HCT116 (cell line): Measurements from ENCODE around the gene LEPR. TPM values are rescaled to one million over a fixed set of nuclear protein-coding genes. Genes with fewer than 3 reads are reported as not detected.
A peak's percentile ranks its signal among the peaks of the same experiment; 100 is the strongest.

ENCODE experiments used
- ATAC-seq: fragments of 200-7000 bp; cut with Tn5 transposase; 2 replicates; pipeline ENCODE4 v1.9.1; 2020; ENCODE audit warnings: mild to moderate bottlenecking, moderate library complexity
- BruUV-seq: library from RNA; stranded (reverse); fragments of 400-500 nt; replicated peaks from 2 replicates; lab custom pipeline; 2021; lab: Mats Ljungman, UMichigan
- CTCF ChIA-PET: fragments of 300-600 bp; sonication (Branson Sonifier 250); formaldehyde crosslinking; loops from one replicate; lab custom pipeline; 2021; ENCODE audit warnings: antibody characterized with exemption; lab: Charles Lee
- POLR2A ChIA-PET: fragments of 300-600, 350-600 bp; sonication (Branson Sonifier 250); formaldehyde crosslinking; loops from one replicate; lab custom pipeline; 2021; ENCODE audit warnings: antibody characterized with exemption; lab: Charles Lee
- RAD21 ChIA-PET, 2 experiments: fragments of 300-600 bp; sonication (Branson Sonifier 250); formaldehyde crosslinking; loops; one replicate each; lab custom pipeline; 2023; ENCODE audit warnings: low total read pairs in 2 of 2; ENCODE audit not compliant: uncharacterized antibody in 2 of 2, unreplicated experiment in 2 of 2, low non-redundant PET in 1 of 2; lab: Charles Lee
- DNase-seq: peaks from one replicate; pipeline ENCODE4 v3.0.0-alpha.2; 2010; ENCODE audit warnings: low read depth, low spot score
- H2AFZ ChIP-seq: fragments of 200-600 bp; shearing (Covaris generic), sonication (generic); 2 replicates; pipeline ENCODE4 v1.6.1; 2017; ENCODE audit warnings: low read depth, mixed run types, mixed read lengths, antibody characterized with exemption, low read length; ENCODE audit not compliant: poor library complexity, severe bottlenecking
- H3K27ac ChIP-seq: 2 replicates; pipeline ENCODE4 v1.5.1; 2012; ENCODE audit warnings: low read depth, low read length
- H3K27me3 ChIP-seq: fragments of 200-600 bp; sonication (generic); 2 replicates; pipeline ENCODE4 v1.6.1; 2016; ENCODE audit warnings: mixed run types, low read length, mixed read lengths; ENCODE audit not compliant: insufficient read depth
- H3K36me3 ChIP-seq, 2 experiments: fragments of 200-500 bp in 1 of 2; fragments of 200-600 bp in 1 of 2; sonication (Bioruptor generic) in 1 of 2; sonication (generic) in 1 of 2; 2 replicates each; pipeline versions ENCODE4 v1.5.1 to v1.6.1; 2014 to 2016; ENCODE audit warnings: low read length in 2 of 2, inconsistent platforms in 1 of 2, mixed read lengths in 1 of 2, mixed run types in 1 of 2; ENCODE audit not compliant: insufficient read depth in 2 of 2, control insufficient read depth in 1 of 2
- H3K4me1 ChIP-seq, 2 experiments: fragments of 200-600 bp in 1 of 2; sonication (generic) in 1 of 2; 2 replicates each; pipeline versions ENCODE4 v1.5.1 to v1.6.1; 2012 to 2017; ENCODE audit warnings: low read length in 2 of 2, inconsistent platforms in 1 of 2, mild to moderate bottlenecking in 1 of 2, mixed read lengths in 1 of 2, mixed run types in 1 of 2, moderate library complexity in 1 of 2; ENCODE audit not compliant: insufficient read depth in 2 of 2, control insufficient read depth in 1 of 2
- H3K4me2 ChIP-seq: fragments of 200-600 bp; sonication (generic); 2 replicates; pipeline ENCODE4 v1.6.1; 2017; ENCODE audit warnings: mixed run types, low read length, mixed read lengths
- H3K4me3 ChIP-seq, 2 experiments: fragments of 200-600 bp in 1 of 2; sonication (generic) in 1 of 2; replicated peaks in 1 of 2; 2 replicates each; pipeline ENCODE4 v1.5.1; 2011 to 2016; ENCODE audit warnings: low read length in 2 of 2, control low read depth in 1 of 2, low read depth in 1 of 2, mild to moderate bottlenecking in 1 of 2, mixed read lengths in 1 of 2, mixed run types in 1 of 2
- H3K79me2 ChIP-seq: fragments of 200-600 bp; sonication (generic); 2 replicates; pipeline ENCODE4 v1.6.1; 2017; ENCODE audit warnings: mild to moderate bottlenecking, mixed run types, low read length, moderate library complexity, mixed read lengths; ENCODE audit not compliant: insufficient read depth
- H3K9ac ChIP-seq: fragments of 200-600 bp; sonication (generic); 2 replicates; pipeline ENCODE4 v1.6.1; 2016; ENCODE audit warnings: low read length, mixed read lengths
- H3K9me2 ChIP-seq: fragments of 200-600 bp; sonication (generic), shearing (Covaris generic); 2 replicates; pipeline ENCODE4 v1.6.1; 2017; ENCODE audit warnings: mixed run types, mild to moderate bottlenecking, moderate library complexity; ENCODE audit not compliant: insufficient read depth
- H3K9me3 ChIP-seq, 2 experiments: fragments of 200-500 bp in 1 of 2; fragments of 200-600 bp in 1 of 2; sonication (Bioruptor generic) in 1 of 2; sonication (generic) in 1 of 2; 2 replicates each; pipeline ENCODE4 v1.6.1; 2014 to 2017; ENCODE audit warnings: low read length in 2 of 2, mixed read lengths in 2 of 2, inconsistent platforms in 1 of 2, low read depth in 1 of 2, mild to moderate bottlenecking in 1 of 2, mixed run types in 1 of 2, moderate library complexity in 1 of 2; ENCODE audit not compliant: control insufficient read depth in 1 of 2, insufficient read depth in 1 of 2
- H4K20me1 ChIP-seq: fragments of 200-600 bp; sonication (generic), shearing (Covaris generic); 2 replicates; pipeline ENCODE4 v1.6.1; 2017; ENCODE audit warnings: mixed run types, mild to moderate bottlenecking, moderate library complexity; ENCODE audit not compliant: insufficient read depth
- ATF3 ChIP-seq: IDR thresholded peaks from 2 replicates; pipeline ENCODE4 v1.6.1; 2012
- CBX3 ChIP-seq: IDR thresholded peaks from 2 replicates; pipeline ENCODE4 v1.6.1; 2012; ENCODE audit warnings: low read depth
- EZH2 ChIP-seq: fragments of 200-600 bp; sonication (generic); IDR thresholded peaks from 2 replicates; pipeline ENCODE4 v1.6.1; 2017; ENCODE audit warnings: antibody characterized with exemption, mixed run types
- FOSL1 ChIP-seq: IDR thresholded peaks from 2 replicates; pipeline ENCODE4 v1.6.1; 2012; ENCODE audit warnings: low read depth
- MAX ChIP-seq: IDR thresholded peaks from 2 replicates; pipeline ENCODE4 v1.6.1; 2012
- SRF ChIP-seq: IDR thresholded peaks from 2 replicates; pipeline ENCODE4 v1.6.1; 2012; ENCODE audit warnings: low read depth
- ZBTB33 ChIP-seq: IDR thresholded peaks from 2 replicates; pipeline ENCODE4 v1.6.1; 2011; ENCODE audit warnings: mild to moderate bottlenecking, low read length, moderate library complexity; ENCODE audit not compliant: insufficient replicate concordance; ENCODE audit errors: extremely low read depth
- ZFX ChIP-seq: fragments of 450-650 bp; IDR thresholded peaks from 2 replicates; pipeline ENCODE4 v1.6.1; 2017
- ZNF274 ChIP-seq: fragments of 200-500 bp; sonication (Bioruptor generic); IDR thresholded peaks from 2 replicates; pipeline ENCODE4 v1.6.1; 2014; ENCODE audit warnings: mild to moderate bottlenecking, low read depth, low read length, inconsistent platforms
- intact Hi-C: fragments of 100-400 bp; cut with micrococcal nuclease; formaldehyde crosslinking; loops from 2 replicates; pipeline ENCODE4 v1.10.0; 2022
- total RNA-seq: library from RNA; stranded (reverse); gene quantifications from one replicate; pipeline ENCODE4 v1.2.1, GENCODE V29; 2021; ENCODE audit not compliant: unreplicated experiment

Gene LEPR
- total RNA-seq, 1 experiment from 2014 or later = 6.0 TPM

GRCh38 chr1:65457868-65458267, 37.4 kb downstream of the LEPR start (continued):
- TF ChIP-seq ZBTB33 (no peak), ATF3 (no peak), CBX3 (no peak), ZNF274 (no peak), EZH2 (no peak), MAX (no peak), ZFX (no peak), SRF (no peak)

- Histone ChIP-seq H3K27ac (no peak overlapping the region), H3K9me3 (no peaks in the 10 kb centered on the region), H3K4me2 (no peak overlapping the region), H3K9me2 (no peaks in the 10 kb centered on the region), H3K36me3 (no peaks in the 10 kb centered on the region), H3K4me1 (peaks cover 0 to 4% of the 10 kb centered on the region in 2 experiments; a peak in 1 of 4 replicates), H4K20me1 (no peaks in the 10 kb centered on the region), H3K79me2 (no peaks in the 10 kb centered on the region), H3K4me3 (no peak overlapping the region), H3K27me3 (no peaks in the 10 kb centered on the region), H2AFZ (no peak overlapping the region), H3K9ac (no peak overlapping the region)
- BruUV-seq = no TSS peak
- CTCF ChIA-PET = interaction anchor here (0.7 to 3.2 kb wide), 18 partner anchors 9 to 243 kb away, joined by 3 to 28 read pairs (median 4); partner anchors contain the start of genes LEPR and LEPROT
- RAD21 ChIA-PET = no interaction called here
- intact Hi-C loops = no loop called here
- POLR2A ChIA-PET = no interaction called here
- TF ChIP-seq FOSL1 = no peak
- TF ChIP-seq ZFX = no peak
- no peak for TF ChIP-seq ZBTB33
- peak; percentile 38; the same call in 1 of the 2 replicates for ATAC-seq
- no peak for DNase-seq
Observed at GRCh38 chr1:65458730-65459396, 38.4 kb downstream of the LEPR start.
